K562 (cell line): ENCODE results near the gene BAZ2A. TPM values are rescaled to one million over a fixed set of nuclear protein-coding genes. Genes with fewer than 3 reads are reported as not detected.

Experiments
- ATAC-seq: fragments of 200-7000 bp; cut with Tn5 transposase; 3 replicates; pipeline ENCODE4 v1.9.1; 2020; ENCODE audit warnings: moderate library complexity
- BruUV-seq: library from RNA; stranded (reverse); fragments of 400-500 nt; replicated peaks from 2 replicates; lab custom pipeline; 2021; lab: Mats Ljungman, UMichigan
- CTCF ChIA-PET: fragments of 300-600 bp; formaldehyde crosslinking; extraction: SDS; loops from one replicate; lab custom pipeline; 2021; ENCODE audit warnings: low intra/inter-chr PET ratio; lab: Yijun Ruan, JAX
- POLR2A ChIA-PET: fragments of 300-600, 350-650 bp; sonication (Branson Sonifier 250); formaldehyde crosslinking; extraction: SDS; loops from one replicate; lab custom pipeline; 2021; ENCODE audit warnings: antibody characterized with exemption, inconsistent platforms; lab: Yijun Ruan, JAX
- DNase-seq, 4 experiments: peaks; one replicate each; pipeline versions ENCODE4 v3.0.0 to v3.0.0-alpha.2; 2011 to 2018; ENCODE audit warnings: low spot score in 3 of 4, mixed read lengths in 3 of 4; ENCODE audit errors: extremely low read depth in 1 of 4
- FAIRE-seq: peaks from 2 replicates; lab custom pipeline; 2011; peaks lifted over from hg19 to GRCh38; lab: Jason Lieb, UNC
- H2AFZ ChIP-seq: 2 replicates; pipeline ENCODE4 v1.6.0; 2011; ENCODE audit warnings: low read depth, low read length, control low read depth, inconsistent platforms
- H3K27ac ChIP-seq: fragments of 200-600 bp; 3 replicates; pipeline ENCODE4 v1.8.0; 2011; ENCODE audit warnings: low read depth, mild to moderate bottlenecking, control low read depth, inconsistent platforms, low read length, moderate library complexity, mixed read lengths; ENCODE audit errors: extremely low read depth
- H3K27me3 ChIP-seq, 2 experiments: fragments of 300-600 bp in 1 of 2; 2 replicates in 1 of 2; 3 replicates in 1 of 2; pipeline versions ENCODE4 v1.6.0 to v1.8.0; 2011; ENCODE audit warnings: inconsistent platforms in 2 of 2, low read length in 2 of 2, mild to moderate bottlenecking in 1 of 2, mixed read lengths in 1 of 2, moderate library complexity in 1 of 2; ENCODE audit not compliant: control insufficient read depth in 2 of 2, insufficient read depth in 2 of 2
- H3K36me3 ChIP-seq: fragments of 300-600 bp; 3 replicates; pipeline ENCODE4 v1.8.0; 2011; ENCODE audit warnings: mild to moderate bottlenecking, low read length, inconsistent platforms; ENCODE audit not compliant: control insufficient read depth, insufficient read depth
- H3K4me1 ChIP-seq, 2 experiments: fragments of 200-600 bp in 1 of 2; replicated peaks in 1 of 2; 2 replicates in 1 of 2; 3 replicates in 1 of 2; pipeline versions ENCODE4 v1.5.1 to v1.8.0; 2011; ENCODE audit warnings: inconsistent platforms in 2 of 2, low read length in 2 of 2, mild to moderate bottlenecking in 1 of 2, mixed read lengths in 1 of 2, moderate library complexity in 1 of 2; ENCODE audit not compliant: control insufficient read depth in 2 of 2, insufficient read depth in 2 of 2
- H3K4me2 ChIP-seq: 2 replicates; pipeline ENCODE4 v1.6.1; 2011; ENCODE audit warnings: low read length, control low read depth, inconsistent platforms, mixed read lengths; ENCODE audit not compliant: insufficient read depth
- H3K4me3 ChIP-seq: fragments of 200-600 bp; sonication (generic), shearing (Covaris generic); 2 replicates; pipeline ENCODE4 v1.5.1; 2016; ENCODE audit warnings: control low read depth, inconsistent platforms
- H3K79me2 ChIP-seq: fragments of 200-600 bp; 3 replicates; pipeline ENCODE4 v1.8.0; 2011; ENCODE audit warnings: low read length, inconsistent platforms; ENCODE audit not compliant: control insufficient read depth, insufficient read depth
- H3K9ac ChIP-seq, 2 experiments: 2 replicates each; pipeline versions ENCODE4 v1.6.0 to v1.6.1; 2011; ENCODE audit warnings: low read depth in 2 of 2, low read length in 2 of 2, control low read depth in 1 of 2, inconsistent platforms in 1 of 2, mild to moderate bottlenecking in 1 of 2, mixed read lengths in 1 of 2; ENCODE audit not compliant: insufficient read depth in 1 of 2
- H3K9me1 ChIP-seq: one replicate; pipeline ENCODE4 v1.6.0; 2011; ENCODE audit warnings: inconsistent platforms, mild to moderate bottlenecking, low read length, moderate library complexity; ENCODE audit not compliant: control insufficient read depth, insufficient read depth
- H3K9me3 ChIP-seq: replicated peaks from 2 replicates; pipeline ENCODE4 v1.5.1; 2011; ENCODE audit warnings: low read depth, low read length, inconsistent platforms; ENCODE audit not compliant: control insufficient read depth, insufficient read depth
- H4K20me1 ChIP-seq: replicated peaks from 2 replicates; pipeline ENCODE4 v1.6.1; 2011; ENCODE audit warnings: low read length, inconsistent platforms, mixed read lengths; ENCODE audit not compliant: control insufficient read depth, insufficient read depth
- BCOR ChIP-seq: fragments of 450-650 bp; IDR thresholded peaks from 2 replicates; pipeline ENCODE4 v1.6.1; 2016
- CHD1 ChIP-seq: fragments of 200-600 bp; sonication (generic); IDR thresholded peaks from one replicate; pipeline ENCODE4 v1.6.1; 2012; ENCODE audit warnings: mild to moderate bottlenecking, moderate library complexity, low read length, inconsistent platforms
- KAT7 ChIP-seq: sonication (generic); formaldehyde crosslinking; IDR thresholded peaks from 2 replicates; pipeline ENCODE4 v1.8.0; 2022; ENCODE audit warnings: missing genetic modification reagents, mild to moderate bottlenecking, borderline replicate concordance
- PTRF ChIP-seq: fragments of 450-650 bp; IDR thresholded peaks from 2 replicates; pipeline ENCODE4 v1.6.1; 2016; ENCODE audit warnings: mild to moderate bottlenecking, missing genetic modification characterization, missing compliant biosample characterization
- SIX5 ChIP-seq, 2 experiments: IDR thresholded peaks; 2 replicates each; pipeline ENCODE4 v1.6.1; 2011; ENCODE audit warnings: low read length in 2 of 2, borderline replicate concordance in 1 of 2, low read depth in 1 of 2, mild to moderate bottlenecking in 1 of 2, moderate library complexity in 1 of 2; ENCODE audit not compliant: insufficient read depth in 1 of 2
- ZNF77 ChIP-seq: fragments of 250-450 bp; sonication (Bioruptor Pico); IDR thresholded peaks from 2 replicates; pipeline ENCODE4 v1.5.0; 2020
- WGBS: fragments of 100-300 bp; shearing (Covaris generic); methylation state at CpG from one replicate; pipeline ENCODE4 v1.1.6; 2016; ENCODE audit warnings: low coverage, mixed read lengths; ENCODE audit not compliant: insufficient coverage; ENCODE audit errors: missing lambda C conversion rate; 5-methylcytosine and 5-hydroxymethylcytosine counted together
- in situ Hi-C: fragments of 300-500 bp; cut with MboI; formaldehyde crosslinking; loops from 4 replicates; pipeline ENCODE4 v1.15.0; 2018; ENCODE audit warnings: inconsistent platforms, mixed read lengths
- intact Hi-C: fragments of 100-400 bp; cut with micrococcal nuclease; formaldehyde crosslinking; loops from 2 replicates; pipeline ENCODE4 v1.14.2; 2022
- polyA plus RNA-seq, 8 experiments: library from polyadenylated mRNA; depleted of rRNA in 4 of 8; stranded (reverse) in 5 of 8; unstranded in 3 of 8; fragments of >200 nt; fragmentation: Nextera tagmentation in 2 of 8; fragmentation: Illumina TruSeq in 1 of 8; extraction: Ambion mirVana in 2 of 8; extraction: Trizol in 1 of 8; gene quantifications; 2 replicates each; pipeline versions ENCODE4 v1.2.1 to v1.2.3, GENCODE V29; 2011 to 2014; ENCODE audit warnings: inconsistent platforms in 1 of 8, missing spikeins in 1 of 8
- total RNA-seq, 7 experiments: library from RNA; depleted of rRNA in 6 of 7; stranded (reverse); fragments of >200 nt in 6 of 7; fragmentation: Illumina TruSeq in 2 of 7; extraction: Trizol in 2 of 7; gene quantifications; 2 replicates each; pipeline versions ENCODE4 v1.2.1 to v1.2.3, GENCODE V29; 2011 to 2021; ENCODE audit warnings: low replicate concordance in 1 of 7
- TF ChIP-seq, protein P1 (sequence below): fragments of 200-800 bp; sonication (Bioruptor generic); IDR thresholded peaks from 2 replicates; pipeline ENCODE4 v1.6.1; 2016; ENCODE audit warnings: missing genetic modification characterization, missing compliant biosample characterization
- TF ChIP-seq, protein P2 (sequence below): fragments of 250-450 bp; sonication (Bioruptor Pico); IDR thresholded peaks from 2 replicates; pipeline ENCODE4 v1.8.0; 2022; ENCODE audit warnings: inconsistent platforms
- TF ChIP-seq, protein P3 (sequence below): IDR thresholded peaks from 2 replicates; pipeline ENCODE4 v1.6.1; 2016; ENCODE audit warnings: missing genetic modification characterization, missing compliant biosample characterization

Gene BAZ2A
- total and polyA plus RNA-seq, 9 of the 15 experiments (the other 6 are each of a cell fraction or from before 2014, with no cell fraction given) = 4.5 to 86.4 (median 26.2) TPM

GRCh38 chr12:56546680-56547079 is 83.4 kb downstream of the BAZ2A start:
- CTCF ChIA-PET = interaction anchor here (0.6 to 0.7 kb wide), 2 partner anchors 26 to 248 kb away, joined by 3 to 4 read pairs; no protein-coding TSS in a partner anchor
- TF ChIP-seq ZNF77 (no peak), BCOR (no peak), CHD1 (no peak), PTRF (tag) (no peak), SIX5 (IDR thresholded peaks at IDR 0.05; ENCODE audit: borderline replicate concordance in 1 of 2, insufficient read depth in 1 of 2, low read depth in 1 of 2, low read length in 2 of 2) (no peak), KAT7 (CRISPR knock-in tag) (no peak)
- TF ChIP-seq, protein P1, sequence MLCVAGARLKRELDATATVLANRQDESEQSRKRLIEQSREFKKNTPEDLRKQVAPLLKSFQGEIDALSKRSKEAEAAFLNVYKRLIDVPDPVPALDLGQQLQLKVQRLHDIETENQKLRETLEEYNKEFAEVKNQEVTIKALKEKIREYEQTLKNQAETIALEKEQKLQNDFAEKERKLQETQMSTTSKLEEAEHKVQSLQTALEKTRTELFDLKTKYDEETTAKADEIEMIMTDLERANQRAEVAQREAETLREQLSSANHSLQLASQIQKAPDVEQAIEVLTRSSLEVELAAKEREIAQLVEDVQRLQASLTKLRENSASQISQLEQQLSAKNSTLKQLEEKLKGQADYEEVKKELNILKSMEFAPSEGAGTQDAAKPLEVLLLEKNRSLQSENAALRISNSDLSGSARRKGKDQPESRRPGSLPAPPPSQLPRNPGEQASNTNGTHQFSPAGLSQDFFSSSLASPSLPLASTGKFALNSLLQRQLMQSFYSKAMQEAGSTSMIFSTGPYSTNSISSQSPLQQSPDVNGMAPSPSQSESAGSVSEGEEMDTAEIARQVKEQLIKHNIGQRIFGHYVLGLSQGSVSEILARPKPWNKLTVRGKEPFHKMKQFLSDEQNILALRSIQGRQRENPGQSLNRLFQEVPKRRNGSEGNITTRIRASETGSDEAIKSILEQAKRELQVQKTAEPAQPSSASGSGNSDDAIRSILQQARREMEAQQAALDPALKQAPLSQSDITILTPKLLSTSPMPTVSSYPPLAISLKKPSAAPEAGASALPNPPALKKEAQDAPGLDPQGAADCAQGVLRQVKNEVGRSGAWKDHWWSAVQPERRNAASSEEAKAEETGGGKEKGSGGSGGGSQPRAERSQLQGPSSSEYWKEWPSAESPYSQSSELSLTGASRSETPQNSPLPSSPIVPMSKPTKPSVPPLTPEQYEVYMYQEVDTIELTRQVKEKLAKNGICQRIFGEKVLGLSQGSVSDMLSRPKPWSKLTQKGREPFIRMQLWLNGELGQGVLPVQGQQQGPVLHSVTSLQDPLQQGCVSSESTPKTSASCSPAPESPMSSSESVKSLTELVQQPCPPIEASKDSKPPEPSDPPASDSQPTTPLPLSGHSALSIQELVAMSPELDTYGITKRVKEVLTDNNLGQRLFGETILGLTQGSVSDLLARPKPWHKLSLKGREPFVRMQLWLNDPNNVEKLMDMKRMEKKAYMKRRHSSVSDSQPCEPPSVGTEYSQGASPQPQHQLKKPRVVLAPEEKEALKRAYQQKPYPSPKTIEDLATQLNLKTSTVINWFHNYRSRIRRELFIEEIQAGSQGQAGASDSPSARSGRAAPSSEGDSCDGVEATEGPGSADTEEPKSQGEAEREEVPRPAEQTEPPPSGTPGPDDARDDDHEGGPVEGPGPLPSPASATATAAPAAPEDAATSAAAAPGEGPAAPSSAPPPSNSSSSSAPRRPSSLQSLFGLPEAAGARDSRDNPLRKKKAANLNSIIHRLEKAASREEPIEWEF (CRISPR knock-in tag) = no peak
- TF ChIP-seq, protein P2, sequence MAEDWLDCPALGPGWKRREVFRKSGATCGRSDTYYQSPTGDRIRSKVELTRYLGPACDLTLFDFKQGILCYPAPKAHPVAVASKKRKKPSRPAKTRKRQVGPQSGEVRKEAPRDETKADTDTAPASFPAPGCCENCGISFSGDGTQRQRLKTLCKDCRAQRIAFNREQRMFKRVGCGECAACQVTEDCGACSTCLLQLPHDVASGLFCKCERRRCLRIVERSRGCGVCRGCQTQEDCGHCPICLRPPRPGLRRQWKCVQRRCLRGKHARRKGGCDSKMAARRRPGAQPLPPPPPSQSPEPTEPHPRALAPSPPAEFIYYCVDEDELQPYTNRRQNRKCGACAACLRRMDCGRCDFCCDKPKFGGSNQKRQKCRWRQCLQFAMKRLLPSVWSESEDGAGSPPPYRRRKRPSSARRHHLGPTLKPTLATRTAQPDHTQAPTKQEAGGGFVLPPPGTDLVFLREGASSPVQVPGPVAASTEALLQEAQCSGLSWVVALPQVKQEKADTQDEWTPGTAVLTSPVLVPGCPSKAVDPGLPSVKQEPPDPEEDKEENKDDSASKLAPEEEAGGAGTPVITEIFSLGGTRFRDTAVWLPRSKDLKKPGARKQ (CRISPR knock-in tag) = no peak
- TF ChIP-seq, protein P3, sequence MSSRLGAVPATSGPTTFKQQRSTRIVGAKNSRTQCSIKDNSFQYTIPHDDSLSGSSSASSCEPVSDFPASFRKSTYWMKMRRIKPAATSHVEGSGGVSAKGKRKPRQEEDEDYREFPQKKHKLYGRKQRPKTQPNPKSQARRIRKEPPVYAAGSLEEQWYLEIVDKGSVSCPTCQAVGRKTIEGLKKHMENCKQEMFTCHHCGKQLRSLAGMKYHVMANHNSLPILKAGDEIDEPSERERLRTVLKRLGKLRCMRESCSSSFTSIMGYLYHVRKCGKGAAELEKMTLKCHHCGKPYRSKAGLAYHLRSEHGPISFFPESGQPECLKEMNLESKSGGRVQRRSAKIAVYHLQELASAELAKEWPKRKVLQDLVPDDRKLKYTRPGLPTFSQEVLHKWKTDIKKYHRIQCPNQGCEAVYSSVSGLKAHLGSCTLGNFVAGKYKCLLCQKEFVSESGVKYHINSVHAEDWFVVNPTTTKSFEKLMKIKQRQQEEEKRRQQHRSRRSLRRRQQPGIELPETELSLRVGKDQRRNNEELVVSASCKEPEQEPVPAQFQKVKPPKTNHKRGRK (tag) = no peak

More at GRCh38 chr12:56546680-56547079, 83.4 kb downstream of the BAZ2A start:
- no TSS peak for BruUV-seq
- Histone ChIP-seq H3K9me3 (no peaks in the 10 kb centered on the region), H3K4me1 (no peaks in the 10 kb centered on the region), H2AFZ (no peak overlapping the region), H3K79me2 (no peaks in the 10 kb centered on the region), H3K27me3 (peaks cover 13 to 15% of the 10 kb centered on the region in 2 experiments; a peak in 4 of 5 replicates), H3K9me1 (no peaks in the 10 kb centered on the region), H3K36me3 (no peaks in the 10 kb centered on the region), H3K27ac (no peak overlapping the region), H4K20me1 (no peaks in the 10 kb centered on the region), H3K4me3 (no peak overlapping the region), H3K4me2 (no peak overlapping the region), H3K9ac (no peak overlapping the region)
- in situ Hi-C loops (no loop called here), intact Hi-C loops (no loop called here)
- ATAC-seq (no peak), FAIRE-seq (no peak), DNase-seq (no peak)
- 11% methylated on average over 5 of the region's 5 CpGs for WGBS
- POLR2A ChIA-PET = no interaction called here
